Non-pigmented ciliary epithelial cell (primary cell): Measurements from ENCODE around the gene IL1RAPL1.

Experiments used
- DNase-seq: peaks from one replicate; pipeline ENCODE4 v3.0.0-alpha.2; 2010; ENCODE audit warnings: low read depth

IL1RAPL1 gene

DNA sequence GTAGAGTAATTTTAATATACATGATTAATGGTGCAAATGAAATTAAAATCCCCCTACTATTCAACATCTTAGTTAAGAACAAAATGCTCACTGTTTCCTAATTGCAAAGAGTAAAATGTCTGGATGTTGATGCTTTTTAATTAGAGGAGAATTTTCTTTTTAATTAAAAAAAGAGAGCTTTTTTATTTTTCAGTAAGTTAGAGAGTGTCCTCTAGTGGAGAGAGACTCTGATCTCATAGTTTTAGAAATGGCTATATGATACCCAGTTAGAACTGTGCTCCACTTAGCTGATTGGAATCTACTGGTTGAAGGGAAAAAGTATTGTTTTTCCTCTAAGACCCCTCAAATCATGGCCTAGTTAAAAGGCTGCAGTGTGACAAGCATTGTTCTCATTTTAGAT lies 1316.1 kb downstream of the IL1RAPL1 start:
- DNase-seq, result no peak

DNA sequence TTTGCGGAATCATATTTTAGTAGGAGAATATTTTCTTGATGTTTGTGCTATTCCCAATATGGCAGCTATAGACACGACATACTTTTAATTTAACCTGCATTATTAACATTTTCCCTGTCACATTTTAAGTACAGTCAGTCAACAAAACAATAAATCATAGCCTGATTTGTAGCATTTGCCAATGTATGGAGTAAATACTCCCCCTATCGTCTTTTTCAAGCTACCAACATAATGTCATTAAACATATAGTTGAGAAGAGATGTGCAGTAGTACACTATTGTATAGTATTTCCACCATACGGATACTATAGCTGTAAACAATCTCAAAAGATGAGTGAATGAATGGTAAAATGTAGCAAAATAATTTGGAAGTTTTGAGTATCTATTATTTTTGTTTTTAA lies 1324.4 kb downstream of the IL1RAPL1 start:
- no peak for DNase-seq

DNA sequence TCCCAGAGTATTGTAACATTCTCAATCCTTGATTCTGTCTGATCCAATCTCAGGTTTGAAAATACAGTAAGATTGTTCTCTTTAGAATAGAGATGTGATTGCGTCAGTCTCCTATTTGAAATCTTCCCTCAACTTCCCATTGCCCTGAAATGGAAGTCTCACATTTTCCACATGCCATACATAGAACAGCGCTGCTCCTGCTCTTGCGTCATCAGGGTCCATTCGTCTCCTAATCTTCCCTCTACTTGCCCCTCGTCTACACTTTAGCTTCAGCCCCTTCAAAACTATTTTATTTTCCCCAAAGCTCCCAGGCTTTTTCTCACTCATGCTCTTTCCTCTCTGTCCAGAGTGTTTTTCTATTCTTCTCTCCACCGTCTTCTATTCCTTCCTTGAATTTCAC lies 1326.4 kb downstream of the IL1RAPL1 start:
- DNase-seq, result no peak

DNA sequence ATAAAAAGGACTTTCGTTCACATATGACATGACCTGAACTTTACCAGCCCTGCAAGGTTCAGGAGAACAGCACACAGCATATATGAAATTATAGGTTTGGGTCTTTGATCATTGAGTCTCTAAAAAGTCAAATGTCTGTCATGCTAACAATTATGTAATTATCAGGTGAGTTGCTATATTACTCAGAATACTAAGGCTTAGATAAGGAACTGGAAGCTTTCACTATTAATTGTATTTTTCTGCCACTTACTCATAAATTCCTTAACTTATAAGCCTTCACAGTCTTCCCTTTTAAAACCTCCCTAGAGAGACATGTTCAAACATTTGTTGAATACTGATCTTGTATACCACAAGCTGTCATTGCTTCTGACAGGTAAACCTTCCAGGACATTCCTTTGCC lies 1335.4 kb downstream of the IL1RAPL1 start:
- DNase-seq, result no peak

DNA sequence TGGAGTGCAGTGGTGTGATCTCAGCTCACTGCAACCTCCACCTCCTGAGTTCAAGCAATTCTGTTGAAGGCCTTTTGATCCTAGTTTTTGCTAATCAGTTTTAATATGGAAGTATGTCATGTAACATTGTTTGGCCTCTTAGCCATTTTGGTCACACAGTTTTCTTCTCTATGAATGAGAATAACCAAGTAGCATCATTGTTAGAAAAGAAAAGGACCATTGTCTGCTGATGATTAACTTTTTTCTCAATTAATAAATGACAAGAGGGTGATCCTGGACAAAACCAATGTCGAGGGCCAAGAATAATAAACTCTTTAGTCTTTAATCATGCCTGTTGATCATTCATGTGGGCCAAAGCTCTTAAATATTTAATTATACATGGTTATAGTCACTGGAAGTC lies 1338.8 kb downstream of the IL1RAPL1 start:
- DNase-seq, result no peak

DNA sequence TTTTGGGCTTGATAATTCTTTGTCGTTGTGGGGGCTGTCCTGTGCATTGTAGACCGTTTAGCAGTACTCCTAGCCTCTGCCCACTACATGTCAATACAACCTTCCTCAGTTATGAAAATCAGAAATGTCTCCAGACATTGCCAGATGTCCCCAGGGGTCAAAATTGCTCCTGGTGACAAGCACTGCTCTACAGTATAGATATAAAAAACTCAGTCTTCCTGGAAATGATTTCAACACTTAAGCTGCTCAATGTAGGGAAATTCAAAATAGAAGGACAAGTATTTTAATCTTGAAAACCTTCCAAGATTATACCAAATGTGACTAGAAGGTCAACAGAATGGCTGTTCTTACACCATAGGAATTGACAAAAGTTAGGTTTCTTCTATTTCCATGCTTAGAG lies 1339.4 kb downstream of the IL1RAPL1 start:
- no peak for DNase-seq

DNA sequence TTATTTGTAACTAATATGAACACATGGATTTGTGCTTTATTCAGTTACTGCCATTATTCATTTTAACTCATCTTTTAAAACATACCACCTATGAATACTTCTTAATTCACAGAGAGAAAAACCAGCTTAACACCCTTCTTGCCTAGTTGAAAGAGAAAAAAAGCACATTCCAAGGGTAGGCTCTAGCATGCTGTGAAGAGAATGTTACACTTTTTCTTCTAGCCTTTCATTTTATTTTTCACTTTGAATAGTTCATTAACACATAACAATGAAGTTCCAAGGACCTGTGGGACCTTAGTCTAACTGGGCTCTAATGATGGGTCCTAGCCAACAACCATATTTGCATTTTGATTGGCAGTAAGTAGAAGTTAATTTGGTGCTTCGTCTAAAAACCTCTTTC lies 1348.2 kb downstream of the IL1RAPL1 start:
- no peak for DNase-seq

DNA sequence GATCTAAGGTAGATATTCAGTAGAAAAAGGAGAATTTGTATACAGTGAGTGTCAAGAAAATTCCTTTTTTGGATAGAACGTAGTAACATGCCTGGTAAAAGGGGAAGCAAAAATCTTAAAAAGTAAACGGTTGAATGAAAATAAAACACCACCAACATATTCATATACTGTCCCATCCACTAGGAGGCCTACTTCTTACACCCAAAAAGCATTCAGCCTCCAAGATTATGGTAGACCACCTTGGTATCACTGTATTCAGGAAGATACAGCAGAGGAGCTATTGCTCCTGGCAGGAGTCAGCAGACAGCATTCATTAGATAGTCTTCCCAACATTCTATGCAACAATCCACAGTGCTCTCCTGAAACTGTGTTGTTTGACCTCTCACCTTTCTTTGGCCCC lies 1353.5 kb downstream of the IL1RAPL1 start:
- no peak for DNase-seq

DNA sequence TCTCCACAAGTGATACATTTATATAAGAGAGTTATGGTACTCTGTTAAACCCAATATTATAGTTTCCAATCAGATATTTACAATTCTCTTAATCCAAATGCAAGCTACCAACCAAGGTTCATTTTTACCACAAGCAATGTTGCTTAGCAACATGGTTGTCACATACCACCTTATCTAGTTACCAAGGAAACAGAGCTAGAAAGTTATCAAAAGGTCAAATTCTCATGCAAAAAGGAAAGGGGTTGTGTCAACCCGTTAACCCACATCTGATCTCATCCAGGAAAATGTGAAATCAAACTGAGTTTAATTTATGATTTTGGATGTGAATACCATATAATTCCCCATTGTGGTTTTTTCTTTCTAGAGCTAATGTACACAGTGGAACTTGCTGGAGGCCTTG lies 1354.0 kb downstream of the IL1RAPL1 start:
- no peak for DNase-seq

DNA sequence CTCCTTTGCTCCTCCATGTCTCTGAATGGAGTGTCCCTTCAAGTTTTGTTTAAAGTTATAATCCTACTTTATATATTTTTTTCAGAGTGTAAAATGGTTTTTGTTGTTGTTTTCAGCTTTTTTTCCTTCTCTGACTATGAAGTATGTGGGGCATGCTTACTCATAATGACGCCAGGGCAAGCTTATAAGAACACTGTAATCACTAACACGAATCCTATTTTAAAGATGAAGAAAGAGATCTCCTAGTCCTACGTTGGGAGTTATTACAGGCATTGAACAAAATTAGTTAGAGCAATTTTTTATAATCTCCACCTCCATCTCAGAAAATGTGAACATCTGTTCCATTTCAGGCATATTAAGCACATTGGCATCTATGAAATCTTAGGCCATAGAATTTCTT lies 1360.0 kb downstream of the IL1RAPL1 start:
- no peak for DNase-seq

DNA sequence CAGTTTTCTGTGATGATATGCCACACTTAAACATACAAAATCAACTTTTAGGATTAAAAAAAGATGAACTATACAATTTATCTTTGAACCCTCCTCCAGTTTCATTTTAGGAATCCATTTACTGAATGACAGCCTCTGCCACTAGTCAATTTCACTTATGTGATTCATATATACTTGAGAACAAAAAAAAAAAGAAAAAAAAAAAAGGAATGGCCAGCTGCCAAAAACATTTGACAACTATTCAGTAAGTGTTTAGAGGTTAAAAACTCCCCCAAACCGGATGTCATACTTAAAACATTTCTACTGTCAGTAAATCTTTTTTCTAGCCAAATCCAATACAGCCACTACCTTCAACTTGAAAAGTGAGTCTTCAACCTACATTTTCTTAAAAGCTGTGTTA lies 1361.4 kb downstream of the IL1RAPL1 start:
- DNase-seq, result no peak

DNA sequence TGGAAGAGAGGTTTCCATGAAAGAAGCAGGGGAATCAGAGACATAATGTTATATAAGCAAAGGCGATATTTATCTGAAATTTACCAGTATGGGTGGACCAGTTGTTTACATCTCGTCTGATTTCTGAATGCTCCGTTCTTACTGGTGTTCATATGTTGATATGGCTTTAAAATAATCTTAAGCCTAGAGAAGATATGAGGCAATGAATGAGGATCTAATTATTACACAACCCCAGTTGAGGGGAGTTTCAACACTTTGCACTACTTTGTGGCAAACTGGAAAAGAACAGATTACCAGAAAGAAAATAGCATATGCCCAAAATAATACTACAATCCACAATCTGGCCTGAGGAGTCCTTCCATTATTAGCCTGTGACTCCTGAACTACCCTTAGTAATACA lies 1364.8 kb downstream of the IL1RAPL1 start:
- no peak for DNase-seq

DNA sequence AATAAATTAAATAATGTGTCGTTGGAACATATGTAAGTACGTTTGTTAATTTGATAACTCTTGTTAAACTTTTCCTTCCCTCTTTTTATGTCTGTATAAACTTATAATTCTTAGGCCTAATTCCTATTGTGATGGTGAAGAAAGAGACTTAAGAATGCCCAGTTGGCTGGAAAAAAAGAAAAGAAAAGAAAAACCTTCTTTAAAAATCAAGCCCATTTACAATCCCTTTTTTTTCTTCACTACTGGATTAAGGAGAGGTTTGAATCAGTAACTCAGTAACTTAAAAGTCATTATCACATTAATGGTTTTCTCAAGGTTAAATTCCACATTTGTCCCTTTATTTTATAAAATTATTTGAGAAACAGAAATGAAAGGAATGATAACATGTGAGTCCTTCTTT lies 1374.8 kb downstream of the IL1RAPL1 start:
- DNase-seq, result no peak

DNA sequence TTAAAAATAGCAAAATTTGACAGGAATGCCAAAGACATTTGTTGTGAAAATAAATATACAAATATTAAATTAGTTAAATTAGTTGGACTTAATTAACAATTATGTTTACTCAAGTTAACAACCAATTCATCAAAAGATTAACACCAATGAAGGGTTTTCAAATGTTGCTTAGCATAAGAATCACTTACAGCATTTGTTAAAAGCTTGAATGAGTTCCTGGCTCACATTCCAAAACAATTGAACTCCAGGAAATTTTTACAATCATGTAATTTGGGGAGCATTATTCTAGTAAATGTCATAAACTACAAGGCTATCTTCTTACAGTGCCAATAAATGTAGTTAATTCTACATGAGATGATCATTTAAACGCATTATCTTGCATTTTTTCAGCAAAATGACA lies 1378.4 kb downstream of the IL1RAPL1 start:
- DNase-seq, result no peak

DNA sequence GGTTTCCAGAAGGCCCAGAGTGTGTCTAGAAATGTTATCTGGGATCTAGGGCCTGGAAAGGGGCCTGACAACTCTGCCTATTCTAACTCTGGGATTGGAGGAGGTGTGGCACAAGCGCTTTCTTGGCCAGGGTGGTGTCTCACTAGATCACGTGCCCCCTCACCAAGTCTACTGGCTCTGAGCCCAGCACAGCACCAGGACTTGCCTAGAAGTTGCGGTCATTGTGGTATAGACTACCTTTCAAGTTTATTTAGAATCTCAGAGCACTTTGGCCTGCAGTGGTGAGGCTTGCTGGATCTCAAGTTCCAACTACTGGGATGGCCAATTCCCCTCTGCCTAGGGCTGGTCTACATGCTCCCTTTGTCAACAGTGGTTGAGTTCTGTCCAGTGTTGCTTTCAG lies 1404.8 kb downstream of the IL1RAPL1 start:
- DNase-seq, result no peak

DNA sequence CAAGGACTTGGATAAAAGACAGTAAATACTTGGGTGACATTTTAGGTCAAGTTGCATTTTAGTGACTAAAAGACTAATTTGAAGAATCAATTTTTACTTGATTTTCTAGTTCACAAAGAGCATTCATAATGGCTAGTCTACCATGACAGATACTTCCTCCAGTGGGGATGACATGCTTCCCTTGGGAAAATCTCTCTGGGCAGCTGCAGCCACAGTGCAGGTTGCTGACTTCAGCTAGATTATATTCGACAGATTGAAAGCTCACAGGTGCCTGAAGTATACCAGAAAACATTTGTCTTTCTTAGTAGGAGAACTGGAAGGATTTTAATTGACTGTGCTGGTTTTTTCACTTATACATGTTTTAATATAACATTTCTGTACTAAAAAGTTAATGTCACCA lies 1418.6 kb downstream of the IL1RAPL1 start:
- no peak for DNase-seq
